GM18519 (cell line): ENCODE results near the gene KRT71.

Experiments
- ATAC-seq: cut with Tn5 transposase; IDR thresholded peaks from one replicate; pipeline ENCODE4 v1.9.1; 2021; ENCODE audit warnings: mild to moderate bottlenecking, moderate library complexity; ENCODE audit not compliant: unreplicated experiment, low FRiP score

The KRT71 gene

DNA sequence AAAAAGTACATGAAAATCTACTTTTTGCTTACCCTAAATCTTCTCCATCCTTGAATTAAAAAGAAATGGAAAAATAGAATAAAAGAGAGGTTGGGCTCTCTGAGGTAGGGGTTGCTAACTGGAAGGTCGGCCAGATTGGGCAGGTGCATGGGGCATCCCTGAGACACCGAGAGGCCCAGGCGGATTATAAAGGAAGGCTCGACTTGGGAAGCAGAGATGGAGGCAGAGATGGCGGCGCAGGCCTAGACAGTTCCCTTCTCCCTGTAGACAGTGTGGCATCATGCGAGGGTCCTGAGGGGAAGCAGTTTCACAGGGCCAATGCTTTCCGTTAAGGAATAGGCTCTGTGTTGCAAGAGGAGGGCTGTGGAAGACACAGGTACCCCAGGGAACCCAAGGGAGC is 24.4 kb upstream of the KRT71 start:
- no peak for ATAC-seq

GRCh38 chr12:52575948-52576347 is 23.0 kb upstream of the KRT71 start:
- no peak for ATAC-seq

GRCh38 chr12:52575256-52575655 is 22.3 kb upstream of the KRT71 start:
- no peak for ATAC-seq

DNA sequence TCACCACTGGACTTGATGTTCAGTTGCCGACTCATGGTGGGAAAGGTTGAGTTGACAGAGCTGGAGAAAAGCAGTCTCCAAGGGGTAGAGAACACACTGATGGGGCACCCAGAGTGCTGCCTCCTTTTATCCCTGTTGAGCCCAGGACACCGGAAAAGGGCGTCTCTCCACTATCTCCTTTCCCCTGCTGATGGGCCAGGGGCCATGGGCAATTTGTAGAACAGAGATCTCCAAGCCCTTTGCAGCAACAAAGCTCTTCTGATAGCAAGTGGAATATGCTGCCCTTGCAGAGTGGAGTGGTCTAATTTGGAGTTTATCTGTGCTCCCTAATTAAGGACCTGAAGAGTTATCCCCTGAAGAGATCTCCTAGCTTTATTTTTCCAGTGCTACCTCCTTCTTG is 20.8 kb upstream of the KRT71 start, which contains the start of gene KRT74:
TSS of gene KRT74 (minus strand) at position 101 of the 400 bp plus-strand sequence. CDS start at position 35, 66 bp downstream.
- ATAC-seq: no peak

- ATAC-seq: no peak
These were observed 20.4 kb upstream of the KRT71 start for GRCh38 chr12:52573306-52573705.

GRCh38 chr12:52570511-52570910 is 17.6 kb upstream of the KRT71 start:
- ATAC-seq: no peak

GRCh38 chr12:52568111-52568510 is 15.2 kb upstream of the KRT71 start:
- ATAC-seq: no peak

DNA sequence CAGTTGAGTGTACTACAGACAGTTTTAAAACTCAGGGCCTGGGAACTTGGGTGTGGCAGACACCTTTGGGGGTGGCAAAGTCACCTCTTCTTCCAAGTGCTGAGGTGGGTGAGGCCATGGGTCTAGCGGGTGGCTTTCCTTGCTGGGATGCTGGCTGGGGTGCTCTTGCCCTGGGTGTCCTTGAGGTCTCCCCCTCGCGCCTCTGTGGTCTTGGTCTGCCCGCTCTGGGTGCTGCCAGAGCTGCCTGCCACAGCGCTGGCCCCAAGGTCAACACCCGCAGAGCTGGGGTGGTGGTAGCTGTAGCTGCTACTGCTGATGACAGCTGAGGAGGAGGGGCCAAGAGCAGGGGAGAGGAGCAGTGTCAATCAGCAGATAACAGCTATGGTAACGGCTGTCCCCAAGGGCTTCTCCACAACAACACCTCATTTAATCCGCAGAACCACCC is 13.9 kb upstream of the KRT71 start:
- no peak for ATAC-seq

DNA sequence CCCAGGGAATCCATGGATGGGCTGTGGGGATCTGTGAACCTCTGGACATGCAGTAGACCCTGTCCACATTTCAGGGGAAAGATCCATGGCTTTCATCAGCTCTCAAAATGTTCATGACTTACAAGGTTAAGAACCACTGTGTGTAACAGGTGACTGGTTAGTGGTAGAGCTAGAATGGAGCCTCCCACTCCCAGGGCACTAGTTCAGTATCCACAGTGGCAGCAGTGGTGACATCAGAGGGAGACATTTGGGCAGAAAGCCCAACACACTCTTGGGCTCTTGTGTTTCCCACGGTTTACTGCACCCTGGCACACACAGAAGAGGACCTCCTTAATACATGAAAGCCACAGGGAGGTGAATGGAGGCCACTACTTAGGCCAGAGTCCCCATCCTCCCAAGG is 11.6 kb upstream of the KRT71 start:
- no peak for ATAC-seq

DNA sequence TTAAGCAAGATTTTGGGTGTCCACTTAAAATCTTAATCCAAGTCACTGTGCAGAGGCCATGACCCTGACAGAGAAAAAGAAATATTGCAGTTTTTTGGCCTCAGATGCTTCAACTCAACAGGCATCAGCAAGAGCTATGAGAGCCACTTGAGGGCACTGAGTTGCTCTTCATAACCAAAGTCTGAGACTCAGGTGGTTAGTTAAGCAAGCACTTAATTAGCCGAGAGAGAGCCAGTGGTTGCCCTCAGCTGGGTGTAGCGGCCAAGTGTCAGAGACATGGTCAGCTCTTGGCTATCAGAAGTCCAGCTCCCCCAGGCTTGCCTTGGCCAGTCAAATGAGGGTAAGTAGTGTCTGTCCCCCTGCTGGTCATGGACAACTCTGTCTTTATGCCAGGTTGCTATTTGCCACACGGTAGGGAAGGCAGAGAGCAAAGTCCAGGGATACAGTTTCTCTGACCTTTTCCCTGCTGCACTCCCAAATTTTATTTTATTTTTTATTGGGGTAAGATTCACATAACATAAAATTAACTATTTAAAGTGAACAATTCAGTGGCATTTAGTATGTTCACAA is 9.0 kb upstream of the KRT71 start:
- ATAC-seq: no peak

DNA sequence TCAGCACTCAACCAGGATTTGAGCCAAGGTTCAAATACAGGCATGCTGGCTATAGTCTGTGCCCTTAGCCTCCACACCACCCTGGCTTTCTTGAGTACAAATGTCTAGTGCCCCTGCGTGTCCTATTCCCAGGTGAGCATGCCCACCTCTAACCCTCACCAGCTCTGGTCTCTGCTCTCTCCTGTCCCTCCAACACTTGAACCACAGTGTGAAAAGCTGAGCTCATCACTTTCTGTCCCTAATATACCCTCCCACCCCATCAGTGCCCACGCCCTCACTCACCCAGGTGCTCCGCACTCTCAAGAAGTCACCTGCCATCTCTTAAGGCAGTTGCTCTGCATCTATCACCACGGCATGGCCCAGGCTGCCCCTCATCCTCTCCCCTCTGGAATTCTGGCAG is 7.0 kb upstream of the KRT71 start:
- ATAC-seq: no peak

DNA sequence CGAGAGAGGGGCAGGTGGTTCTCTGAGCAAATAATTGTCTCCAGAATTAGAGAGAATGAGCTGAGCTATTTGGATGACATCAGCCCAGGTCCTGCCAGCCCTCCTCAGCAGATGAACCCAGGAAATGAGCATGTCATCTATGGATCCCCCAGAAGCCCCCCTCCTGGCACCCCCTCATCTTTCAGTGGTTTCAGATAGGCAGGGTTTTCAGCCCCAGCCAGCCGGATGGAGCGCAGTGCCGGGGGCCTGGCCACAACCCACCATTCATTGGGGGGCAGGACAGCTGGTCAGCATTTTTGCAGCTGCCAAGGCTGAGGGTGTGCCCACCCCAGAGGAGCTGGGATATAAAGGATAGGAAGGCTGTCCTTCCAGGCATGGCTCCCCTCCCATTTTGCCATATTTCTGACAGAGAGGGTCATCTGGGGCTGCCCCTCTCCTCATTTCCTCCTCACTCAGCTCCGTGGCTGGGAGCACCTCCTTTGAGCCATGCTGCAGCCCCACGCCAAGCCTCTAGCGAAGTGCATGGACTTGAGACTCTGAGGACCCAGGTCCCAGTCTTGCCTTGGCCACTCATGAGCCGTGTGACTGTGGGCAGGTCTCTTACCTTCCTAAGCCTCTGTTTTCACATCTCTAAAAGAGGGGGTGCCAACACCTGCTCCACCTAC is 6.0 kb upstream of the KRT71 start:
- ATAC-seq: no peak

GRCh38 chr12:52557476-52557875 is 4.5 kb upstream of the KRT71 start:
- no peak for ATAC-seq

DNA sequence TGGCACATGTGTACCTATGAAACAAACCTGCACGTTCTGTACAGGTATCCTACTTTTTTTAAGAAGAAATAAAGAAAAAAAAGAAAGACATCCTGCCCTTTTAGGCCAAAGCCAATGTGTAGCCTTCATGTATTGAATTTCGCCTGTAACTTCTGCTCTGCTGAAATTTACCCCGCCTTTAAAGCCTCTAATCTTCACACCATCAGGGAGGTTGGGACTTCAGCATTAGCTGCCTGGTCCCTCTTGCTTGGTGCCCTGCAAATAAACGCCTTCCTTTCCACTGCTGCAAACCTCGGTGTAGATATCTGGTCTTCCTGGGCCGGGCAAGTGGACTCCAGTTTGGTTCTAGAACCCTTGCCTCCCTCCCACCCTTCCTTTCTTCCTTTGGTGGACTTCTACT is 2.6 kb upstream of the KRT71 start:
- ATAC-seq: no peak

DNA sequence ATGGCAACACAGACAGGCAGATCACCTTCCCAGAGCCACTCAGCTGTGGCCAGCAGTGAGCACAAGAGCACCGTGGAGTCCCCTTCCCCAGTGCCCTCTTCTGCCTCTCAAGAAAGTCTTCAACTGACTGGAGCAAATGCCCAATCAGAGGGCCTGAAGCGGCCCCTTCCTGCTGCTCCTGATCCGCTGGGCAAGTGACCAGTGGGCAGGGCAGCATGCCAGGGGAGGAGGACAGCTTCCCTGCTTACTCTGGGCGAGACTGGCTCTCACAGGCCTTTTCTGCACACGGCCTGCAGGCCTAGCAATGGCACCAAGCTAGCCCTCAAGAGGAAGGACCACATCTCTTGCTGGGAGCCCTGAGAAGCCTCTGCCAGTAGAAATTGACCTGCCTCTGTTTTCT is 890 bp downstream of the KRT71 start:
- no peak for ATAC-seq

DNA sequence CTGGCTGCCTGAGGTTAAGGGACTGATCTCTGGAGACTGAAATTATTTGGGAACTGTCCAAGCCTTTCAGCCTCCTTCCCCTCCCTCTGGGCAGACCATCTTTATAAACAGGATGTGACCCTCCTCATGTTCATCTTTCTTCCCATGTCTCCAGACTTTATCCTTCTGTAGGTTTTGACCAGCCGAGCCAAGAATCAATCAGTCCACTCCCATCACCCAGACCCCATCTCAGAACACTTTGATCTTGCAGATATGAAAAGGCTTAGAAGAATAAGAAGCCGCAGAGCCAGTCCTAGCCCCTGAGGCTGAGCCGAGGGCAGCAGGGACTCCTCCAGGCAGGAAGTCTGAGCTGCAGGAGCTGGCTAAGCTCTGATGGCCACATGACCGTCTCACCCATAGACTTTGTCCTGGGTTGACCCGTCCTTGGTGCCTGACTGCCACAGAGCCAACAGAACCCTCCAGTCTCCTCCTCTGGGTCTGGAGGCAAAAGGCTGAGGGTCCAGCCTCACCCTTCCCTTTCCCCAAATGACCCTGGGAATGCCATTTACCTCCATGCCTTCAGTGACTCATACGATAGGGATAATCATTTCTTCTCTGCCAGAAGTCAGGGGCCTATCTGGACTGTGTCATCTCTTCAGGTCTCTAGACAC is 1.6 kb downstream of the KRT71 start:
- no peak for ATAC-seq

DNA sequence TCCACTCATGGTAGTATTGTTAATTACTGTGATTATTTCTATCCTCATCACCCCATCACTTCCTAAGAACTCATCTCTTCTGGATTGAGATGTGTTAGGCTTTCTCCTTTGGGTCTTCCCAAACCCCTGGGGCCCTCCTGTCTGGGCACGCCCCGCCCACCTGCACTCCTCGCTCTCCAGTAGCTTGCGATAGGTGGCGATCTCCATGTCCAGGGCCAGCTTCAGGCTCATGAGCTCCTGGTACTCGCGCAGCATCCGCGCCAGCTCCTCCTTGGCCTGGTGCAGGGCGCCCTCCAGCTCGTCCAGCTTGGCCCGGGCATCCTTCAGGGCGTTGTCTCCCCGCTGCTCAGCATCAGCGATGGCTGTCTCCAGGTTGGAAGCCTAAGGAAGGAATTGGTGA is 6.8 kb downstream of the KRT71 start:
- no peak for ATAC-seq

- no peak for ATAC-seq
These were observed 8.7 kb downstream of the KRT71 start for GRCh38 chr12:52543985-52544883.

GRCh38 chr12:52542785-52543318 is 10.1 kb downstream of the KRT71 start:
- no peak for ATAC-seq

GRCh38 chr12:52542157-52542556 is 10.8 kb downstream of the KRT71 start:
- no peak for ATAC-seq

GRCh38 chr12:52541709-52542108 is 11.2 kb downstream of the KRT71 start:
- no peak for ATAC-seq
